Small intestine (tissue), 7 donors: ENCODE measurements around the gene RBFOX2. TPM values are rescaled to one million over a fixed set of nuclear protein-coding genes. Genes with fewer than 3 reads are reported as not detected.

Experiments used
- DNase-seq, 2 donors: peaks; one replicate each; pipeline versions ENCODE4 v3.0.0 to v3.0.0-alpha.2; 2013
- FAIRE-seq: peaks from 2 replicates; lab custom pipeline; 2012; peaks lifted over from hg19 to GRCh38; lab: Jason Lieb, UNC
- H3K27ac ChIP-seq, 3 donors: one replicate each; pipeline ENCODE4 v1.5.1; 2013; ENCODE audit warnings: low read length in 2 of 3, mild to moderate bottlenecking in 2 of 3, control low read depth in 1 of 3, inconsistent platforms in 1 of 3, low read depth in 1 of 3, moderate library complexity in 1 of 3
- H3K27me3 ChIP-seq, 3 donors: one replicate each; pipeline ENCODE4 v1.6.1; 2013; ENCODE audit warnings: low read length in 3 of 3, inconsistent platforms in 1 of 3; ENCODE audit not compliant: control insufficient read depth in 3 of 3, insufficient read depth in 3 of 3
- H3K36me3 ChIP-seq, 3 donors: one replicate each; pipeline ENCODE4 v1.6.1; 2013; ENCODE audit warnings: low read length in 3 of 3, inconsistent platforms in 1 of 3, low read depth in 1 of 3, mild to moderate bottlenecking in 1 of 3, moderate library complexity in 1 of 3; ENCODE audit not compliant: control insufficient read depth in 3 of 3, insufficient read depth in 2 of 3
- H3K4me1 ChIP-seq, 3 donors: one replicate each; pipeline ENCODE4 v1.6.1; 2013; ENCODE audit warnings: low read length in 2 of 3, inconsistent platforms in 1 of 3, low read depth in 1 of 3, mild to moderate bottlenecking in 1 of 3, moderate library complexity in 1 of 3; ENCODE audit not compliant: control insufficient read depth in 3 of 3, insufficient read depth in 2 of 3
- H3K4me3 ChIP-seq, 3 donors: one replicate each; pipeline ENCODE4 v1.5.1; 2013; ENCODE audit warnings: low read length in 3 of 3, control low read depth in 1 of 3, inconsistent platforms in 1 of 3, low read depth in 1 of 3, mild to moderate bottlenecking in 1 of 3, moderate library complexity in 1 of 3
- H3K9me3 ChIP-seq, 2 donors: one replicate each; pipeline ENCODE4 v1.6.1; 2013; ENCODE audit warnings: low read depth in 1 of 2, low read length in 1 of 2; ENCODE audit not compliant: control insufficient read depth in 2 of 2, insufficient read depth in 1 of 2
- WGBS, 3 donors: extraction: QIAGEN DNeasy Blood & Tissue Kit; methylation state at CpG; one replicate each; pipeline ENCODE4 v1.1.7; 2013; 5-methylcytosine and 5-hydroxymethylcytosine counted together
- polyA plus RNA-seq, 4 donors: library from polyadenylated mRNA; stranded (reverse) in 3 of 4; unstranded in 1 of 4; fragments of 200-250 nt in 3 of 4; fragments of 120-200 nt in 1 of 4; gene quantifications; one replicate each; pipeline versions ENCODE4 v1.2.1 to v1.2.3, GENCODE V29; 2013
- donor health status: healthy with polysubstance abuse.
- donor health status: control.
- donor health status: control.
- donor health status: Bipolar disorder and iron deficiency.
- donor health status: healthy.

Gene RBFOX2
- polyA plus RNA-seq, 4 donors, result 12.3 to 43.1 (median 23.8) TPM

DNA sequence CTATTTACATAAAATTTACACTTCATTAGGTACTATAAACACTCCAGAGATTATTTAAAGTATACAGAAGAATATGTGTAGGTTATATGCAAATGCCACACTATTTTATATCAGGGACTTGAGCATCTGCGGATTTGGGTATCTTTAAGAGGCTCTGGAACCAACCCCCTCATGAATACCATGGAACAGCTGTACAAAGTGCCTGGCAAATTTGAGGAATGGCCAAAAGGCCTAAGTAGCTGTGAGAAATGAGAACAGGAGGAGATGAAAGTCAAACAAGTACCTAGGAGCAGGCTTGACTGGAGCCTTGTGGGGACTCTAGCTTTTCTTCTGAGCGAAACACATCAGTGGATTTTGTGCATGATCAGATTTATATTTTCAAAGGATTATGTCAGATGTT lies 149.3 kb downstream of the RBFOX2 start:
- H3K4me1 ChIP-seq, result peaks cover 0 to 3% (median 0%) of the 10 kb centered on the region in 3 donors
- H3K27me3 ChIP-seq, result no peaks in the 10 kb centered on the region
- no peak overlapping the region for H3K27ac ChIP-seq
- no peaks in the 10 kb centered on the region for H3K36me3 ChIP-seq
- DNase-seq (no peak), FAIRE-seq (no peak)
- H3K4me3 ChIP-seq, result no peak overlapping the region
- H3K9me3 ChIP-seq, result peaks cover 0 to 5% of the 10 kb centered on the region in 2 donors
- 91 to 96% (median 94%) methylated on average over 2 of the region's 2 CpGs for WGBS, 3 donors

DNA sequence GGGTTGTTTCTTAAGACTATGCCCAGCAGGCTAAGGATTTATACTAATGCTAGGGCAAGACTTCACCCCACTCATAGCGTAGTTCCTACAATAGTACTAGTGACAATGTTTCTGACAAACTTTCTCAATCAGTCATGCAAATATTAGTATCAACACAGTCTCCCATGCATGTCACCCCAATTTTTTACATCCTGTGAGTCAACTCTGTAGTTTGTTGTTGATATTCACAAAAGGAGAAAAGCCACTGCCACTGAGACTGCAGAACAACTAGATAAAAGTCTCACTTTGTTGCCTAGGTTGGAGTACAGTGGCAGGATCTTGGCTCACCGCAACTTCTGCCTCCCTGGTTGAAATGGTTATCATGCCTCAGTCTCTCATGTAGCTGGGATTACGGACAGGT lies 155.2 kb downstream of the RBFOX2 start:
- peaks cover 0 to 5% of the 10 kb centered on the region in 2 donors for H3K9me3 ChIP-seq
- WGBS, 3 donors, result 84 to 97% (median 89%) methylated on average over 3 of the region's 3 CpGs
- H3K4me1 ChIP-seq, result peaks cover 0 to 3% (median 0%) of the 10 kb centered on the region in 3 donors
- H3K4me3 ChIP-seq, result no peak overlapping the region
- peaks cover 0 to 4% (median 0%) of the 10 kb centered on the region in 3 donors for H3K36me3 ChIP-seq
- DNase-seq (no peak), FAIRE-seq (no peak)
- H3K27ac ChIP-seq, result no peak overlapping the region
- H3K27me3 ChIP-seq, result no peaks in the 10 kb centered on the region

DNA sequence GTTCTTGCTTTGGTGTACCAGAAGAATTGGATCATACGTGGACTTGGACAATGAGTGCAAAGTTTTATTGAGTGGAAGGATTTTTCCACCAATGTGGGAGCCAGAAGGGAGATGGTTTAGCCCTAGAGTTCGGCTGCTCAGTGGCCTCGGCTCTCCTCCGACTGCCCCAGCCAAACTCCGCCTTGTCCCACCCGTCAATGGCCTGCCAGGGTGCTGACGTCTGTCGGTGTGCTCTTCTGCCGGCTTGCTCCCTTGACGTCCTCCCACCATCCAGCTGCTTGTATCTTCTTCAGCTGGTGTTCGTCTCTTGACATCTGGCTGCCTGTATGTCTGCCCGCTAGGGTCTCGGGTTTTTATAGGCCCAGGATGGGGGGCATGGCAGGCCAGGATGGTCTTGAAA lies 156.2 kb downstream of the RBFOX2 start:
- DNase-seq, result no peak
- Histone ChIP-seq H3K27me3 (no peaks in the 10 kb centered on the region), H3K9me3 (peaks cover 0 to 5% of the 10 kb centered on the region in 2 donors), H3K4me3 (no peak overlapping the region), H3K4me1 (peaks cover 0 to 3% (median 0%) of the 10 kb centered on the region in 3 donors), H3K36me3 (peaks cover 0 to 4% (median 0%) of the 10 kb centered on the region in 3 donors), H3K27ac (no peak overlapping the region)
- FAIRE-seq, result no peak
- 88 to 98% (median 92%) methylated on average over 13 of the region's 13 CpGs for WGBS, 3 donors

DNA sequence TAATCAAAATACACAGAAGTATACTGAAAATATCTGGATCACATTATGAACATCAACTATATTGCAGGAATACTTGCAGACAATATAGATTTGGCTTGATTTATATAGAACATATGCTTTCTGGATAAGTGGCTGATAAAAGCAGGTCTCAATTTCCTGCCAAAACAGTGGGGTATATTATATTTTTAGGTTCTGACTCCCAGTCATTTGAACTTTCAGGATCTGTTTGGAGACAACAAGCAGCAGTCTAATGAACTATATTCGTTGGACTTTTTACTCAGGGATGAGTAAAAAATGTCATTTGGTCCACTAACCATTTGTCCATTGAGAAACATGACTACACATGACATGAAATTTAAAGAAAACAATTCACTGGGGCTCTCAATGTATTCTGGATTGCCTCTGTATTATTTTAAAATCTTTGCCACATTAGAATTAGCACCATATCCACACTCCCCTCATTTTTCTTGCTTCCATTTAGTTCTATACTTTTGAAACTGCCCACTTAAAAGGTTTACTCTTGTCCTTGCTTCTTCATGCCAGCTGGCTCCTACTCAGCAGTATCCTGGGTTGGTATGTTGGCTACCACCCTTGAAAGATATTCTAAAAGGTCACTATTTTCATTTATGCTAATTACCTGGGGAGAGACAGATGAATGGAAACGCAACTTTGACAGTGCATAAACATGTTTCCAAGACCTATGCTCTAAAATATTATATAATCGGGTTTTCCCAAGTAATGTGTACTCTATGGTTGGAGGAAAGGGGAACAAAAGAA lies 157.9 kb downstream of the RBFOX2 start:
- peaks cover 0 to 5% of the 10 kb centered on the region in 2 donors for H3K9me3 ChIP-seq
- peaks cover 0 to 4% (median 0%) of the 10 kb centered on the region in 3 donors for H3K36me3 ChIP-seq
- H3K4me1 ChIP-seq, result no peaks in the 10 kb centered on the region
- DNase-seq (no peak), FAIRE-seq (no peak)
- WGBS, 3 donors, result 82 to 88% (median 87%) methylated on average over 3 of the region's 3 CpGs
- no peaks in the 10 kb centered on the region for H3K27me3 ChIP-seq
- H3K27ac ChIP-seq, result no peak overlapping the region
- H3K4me3 ChIP-seq, result no peak overlapping the region

DNA sequence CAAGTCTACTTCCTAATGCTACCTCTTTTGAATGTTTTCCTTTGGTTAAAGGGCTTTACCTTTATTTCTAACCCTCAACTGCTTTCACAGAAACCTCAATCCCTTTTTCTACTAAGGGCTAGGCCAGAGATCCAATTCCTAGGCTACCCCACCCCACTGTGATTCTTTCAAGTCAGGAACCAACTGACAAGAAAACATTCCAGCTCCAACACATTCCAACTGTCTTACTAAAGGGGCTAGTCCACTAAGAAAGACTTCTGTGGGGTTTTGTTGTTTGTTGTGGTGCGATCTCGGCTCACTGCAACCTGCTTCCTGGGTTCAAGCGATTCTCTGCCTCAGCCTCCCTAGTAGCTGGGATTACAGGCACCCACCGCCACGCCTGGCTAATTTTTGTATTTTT lies 159.7 kb downstream of the RBFOX2 start:
- 92 to 97% (median 97%) methylated on average over 5 of the region's 5 CpGs for WGBS, 3 donors
- FAIRE-seq, result no peak

DNA sequence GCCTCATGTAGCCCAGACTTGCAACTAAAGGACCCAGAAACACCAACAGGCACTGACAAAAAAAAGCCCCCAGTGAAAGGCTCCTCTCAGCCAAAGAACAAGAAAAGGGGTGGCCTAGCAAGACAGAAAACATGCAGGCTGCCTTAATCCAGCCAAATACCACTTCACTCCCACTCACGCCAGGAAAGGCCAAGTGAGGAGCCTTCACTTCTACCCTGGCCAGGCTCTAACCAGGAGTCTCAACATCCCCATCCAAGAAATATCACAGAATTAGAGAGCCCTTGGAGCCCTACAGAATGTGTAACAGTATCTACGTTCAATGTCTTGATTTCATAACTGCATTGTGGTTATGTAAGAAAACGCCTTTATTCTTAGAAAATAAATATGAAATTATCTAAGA lies 162.0 kb downstream of the RBFOX2 start:
- DNase-seq, result no peak
- Histone ChIP-seq H3K27me3 (no peaks in the 10 kb centered on the region), H3K27ac (no peak overlapping the region), H3K9me3 (no peaks in the 10 kb centered on the region), H3K4me3 (no peak overlapping the region), H3K4me1 (peaks cover 0 to 2% (median 0%) of the 10 kb centered on the region in 3 donors), H3K36me3 (no peaks in the 10 kb centered on the region)
- FAIRE-seq, result no peak
- 66 to 83% (median 81%) methylated on average over 3 of the region's 3 CpGs for WGBS, 3 donors

More for the DNA sequence above, 159.7 kb downstream of the RBFOX2 start:
- no peaks in the 10 kb centered on the region for H3K9me3 ChIP-seq
- DNase-seq, result no peak
- no peak overlapping the region for H3K4me3 ChIP-seq
- H3K4me1 ChIP-seq, result peaks cover 0 to 2% (median 0%) of the 10 kb centered on the region in 3 donors
- H3K36me3 ChIP-seq, result peaks cover 0 to 4% (median 0%) of the 10 kb centered on the region in 3 donors
- H3K27me3 ChIP-seq, result no peaks in the 10 kb centered on the region
- H3K27ac ChIP-seq, result peak overlapping the region in 1 of 3 donors; percentile 2

DNA sequence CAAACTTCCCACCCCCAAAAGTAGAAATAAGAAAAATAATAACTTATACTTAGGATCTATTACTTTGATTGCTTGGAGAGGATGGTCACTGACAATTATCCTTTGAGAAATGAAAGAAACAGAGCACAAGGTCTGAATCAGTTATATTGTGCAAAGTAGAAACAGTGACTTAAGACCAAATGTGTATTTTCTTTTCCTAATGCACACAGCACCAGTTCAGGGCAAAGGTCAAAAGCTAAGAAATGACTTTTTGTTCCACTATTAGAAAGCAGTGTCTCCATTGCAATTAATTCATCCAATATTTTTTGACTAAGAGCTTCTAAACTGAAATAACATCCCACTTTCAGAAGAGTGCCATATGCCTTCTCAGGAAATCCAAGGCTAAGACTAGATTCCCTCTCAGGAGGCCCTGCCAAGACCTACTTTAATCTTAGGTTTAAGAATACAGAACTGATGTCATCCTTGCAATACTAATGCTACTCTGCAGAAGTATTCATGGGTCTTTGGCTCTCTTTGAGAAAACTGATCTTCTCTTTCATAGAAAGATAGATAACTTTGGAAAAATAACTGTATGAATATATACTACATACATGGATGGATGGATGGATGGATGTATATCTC lies 164.0 kb downstream of the RBFOX2 start:
- H3K36me3 ChIP-seq, result no peaks in the 10 kb centered on the region
- FAIRE-seq (no peak), DNase-seq (peak in 1 of 2 donors; percentile 40)
- peaks cover 0 to 3% of the 10 kb centered on the region in 2 donors for H3K9me3 ChIP-seq
- H3K4me1 ChIP-seq, result peaks cover 0 to 2% (median 0%) of the 10 kb centered on the region in 3 donors
- H3K27ac ChIP-seq, result no peak overlapping the region
- no peak overlapping the region for H3K4me3 ChIP-seq
- no peaks in the 10 kb centered on the region for H3K27me3 ChIP-seq

DNA sequence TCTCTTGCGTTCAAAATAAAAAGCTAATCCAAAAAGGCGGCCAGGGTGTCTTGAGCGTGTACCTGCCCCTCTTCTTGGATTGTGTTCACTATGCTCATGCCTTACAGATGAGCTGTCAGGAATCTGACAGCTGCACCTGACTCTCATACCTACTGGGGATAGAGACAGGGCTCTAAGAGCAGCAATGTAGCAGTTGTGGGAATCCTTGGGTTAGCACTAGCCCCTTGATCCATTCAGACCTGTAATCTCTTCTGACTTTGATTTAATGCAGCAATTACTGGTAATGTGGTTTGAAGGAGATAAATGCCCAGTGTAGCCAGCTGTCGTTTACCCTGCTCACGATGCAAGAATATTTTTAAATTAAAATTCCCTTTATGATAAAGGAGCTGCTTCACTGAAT lies 165.2 kb downstream of the RBFOX2 start:
- Histone ChIP-seq H3K27me3 (no peaks in the 10 kb centered on the region), H3K9me3 (peaks cover 0 to 3% of the 10 kb centered on the region in 2 donors), H3K36me3 (no peaks in the 10 kb centered on the region), H3K4me3 (no peak overlapping the region), H3K4me1 (peaks cover 0 to 2% (median 0%) of the 10 kb centered on the region in 3 donors), H3K27ac (no peak overlapping the region)
- 57 to 73% (median 67%) methylated on average over 5 of the region's 5 CpGs for WGBS, 3 donors
- DNase-seq, result no peak
- FAIRE-seq, result no peak
